GM23248 (cell line): ENCODE results near the gene DTNB.

Experiments
- EZH2 ChIP-seq: fragments of 200-600 bp; sonication (generic); IDR thresholded peaks from 2 replicates; pipeline ENCODE4 v1.6.1; 2018; ENCODE audit warnings: antibody characterized with exemption, mild to moderate bottlenecking; ENCODE audit not compliant: insufficient read depth, poor library complexity, severe bottlenecking
- EZH2phosphoT487 ChIP-seq: fragments of 200-600 bp; sonication (generic); IDR thresholded peaks from 2 replicates; pipeline ENCODE4 v1.6.1; 2018; ENCODE audit warnings: antibody characterized with exemption, moderate library complexity, mild to moderate bottlenecking, low read depth; ENCODE audit not compliant: insufficient read depth

DNA sequence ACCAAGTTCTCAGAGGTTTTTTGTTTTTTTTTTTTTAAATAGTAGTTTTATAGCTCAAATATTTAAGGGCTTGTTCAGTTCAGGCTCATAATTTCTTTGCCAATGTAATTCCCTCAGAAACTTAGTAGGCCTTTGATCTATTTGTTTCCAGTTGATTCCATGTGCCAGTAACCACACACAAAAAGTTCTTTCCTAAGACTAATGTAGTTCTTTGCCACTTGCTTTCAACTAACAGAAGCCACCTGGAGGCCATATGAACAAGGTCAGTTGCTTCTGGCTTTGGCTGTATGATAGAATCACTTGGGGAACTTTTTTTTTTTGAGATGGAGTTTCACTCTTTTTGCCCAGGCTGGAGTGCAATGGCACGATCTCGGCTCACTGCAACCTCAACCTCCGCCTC, 100.7 kb downstream of the DTNB start:
- TF ChIP-seq EZH2phosphoT487 (no peak), EZH2 (no peak)
